ENCODE measurements around the gene MGME1. TPM values are rescaled to one million over a fixed set of nuclear protein-coding genes. Genes with fewer than 3 reads are reported as not detected.
"Not testable (repeated sequence)": the region's sequence is repeated elsewhere in the genome, so short reads cannot be mapped to it uniquely, and the experiment has no call there.

MGME1 gene
- polyA plus RNA-seq, 1 donor, result 16.5 TPM

- DNase-seq (ENCODE audit: low read depth), result not testable (repeated sequence)
Observed at GRCh38 chr20:17960400-17960885, 8.4 kb upstream of the MGME1 start.

GRCh38 chr20:17960927-17961586, 7.8 kb upstream of the MGME1 start:
- no peak for DNase-seq (ENCODE audit: low read depth)

DNA sequence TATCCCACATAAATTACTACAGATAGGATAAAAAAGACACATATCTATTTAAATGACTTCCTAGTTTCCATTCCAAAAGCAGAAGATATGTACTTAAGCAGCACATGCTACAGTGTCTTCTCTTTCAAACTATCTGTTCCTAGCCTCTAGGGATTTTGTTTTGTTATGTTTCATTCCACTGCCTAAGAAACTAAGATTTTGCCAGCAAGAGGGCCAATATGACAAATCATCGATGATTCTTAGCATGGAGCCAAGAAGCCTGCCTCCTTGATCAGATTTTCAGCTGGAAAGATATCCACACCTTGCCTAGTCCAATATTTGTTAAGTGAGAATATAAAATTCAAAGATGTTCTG, 7.3 kb upstream of the MGME1 start:
- DNase-seq (ENCODE audit: low read depth), result no peak

DNA sequence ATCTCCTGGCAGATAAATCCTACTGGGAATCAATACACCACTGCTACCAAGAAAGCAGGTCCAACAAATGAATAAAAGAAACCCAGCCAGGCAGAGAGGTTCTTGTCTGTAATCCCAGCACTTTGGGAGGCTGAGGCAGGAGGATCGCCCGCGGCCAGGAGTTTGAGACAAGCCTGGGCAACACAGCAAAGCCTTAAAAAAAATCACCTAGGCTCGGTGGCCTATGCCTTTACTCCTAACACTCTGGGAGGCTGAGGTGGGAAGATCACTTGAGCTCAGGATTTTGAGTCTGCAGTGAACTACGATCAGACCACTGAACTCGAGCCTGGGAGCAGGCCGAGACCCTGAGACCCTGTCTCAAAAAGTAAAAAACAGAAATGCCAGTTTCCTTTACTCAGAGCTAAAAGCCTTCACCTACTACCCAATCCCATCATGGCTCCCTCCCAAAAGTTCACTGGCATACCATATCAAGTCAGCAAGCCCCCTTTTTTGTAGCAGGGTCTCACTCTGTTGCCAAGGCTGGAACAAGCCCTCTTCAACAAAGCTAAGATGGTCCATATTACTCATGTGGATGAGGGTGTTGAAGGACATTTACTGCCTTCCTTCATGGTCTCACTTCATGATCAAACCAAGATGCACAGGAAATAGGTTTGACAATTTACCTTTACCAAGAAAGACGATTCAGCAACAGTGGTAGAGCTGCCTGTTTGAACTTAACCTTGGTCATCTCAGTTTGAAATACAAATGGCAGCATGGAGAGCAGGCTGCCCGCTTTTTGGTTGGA, 5.5 kb upstream of the MGME1 start:
- no peak for DNase-seq (ENCODE audit: low read depth)

DNA sequence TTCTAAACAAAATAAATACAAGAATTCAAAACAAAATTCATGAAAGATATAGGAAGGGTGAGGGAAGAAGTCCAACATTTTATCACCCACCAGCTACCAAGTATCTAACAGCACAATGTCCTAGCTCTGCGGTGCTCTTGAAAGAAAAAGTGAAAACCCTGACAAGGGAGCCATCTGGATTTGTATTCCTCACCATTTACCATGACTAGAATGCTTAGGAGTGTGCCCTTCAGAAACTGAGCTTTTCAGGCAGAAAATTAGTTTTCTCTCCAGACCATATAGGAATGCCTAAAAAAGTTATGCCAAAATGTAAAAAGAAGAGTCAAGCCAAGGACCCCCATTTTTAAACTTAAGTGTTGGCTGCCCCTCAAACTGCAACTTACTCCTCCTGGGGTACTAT, 4.7 kb upstream of the MGME1 start:
- no peak for DNase-seq (ENCODE audit: low read depth)

DNA sequence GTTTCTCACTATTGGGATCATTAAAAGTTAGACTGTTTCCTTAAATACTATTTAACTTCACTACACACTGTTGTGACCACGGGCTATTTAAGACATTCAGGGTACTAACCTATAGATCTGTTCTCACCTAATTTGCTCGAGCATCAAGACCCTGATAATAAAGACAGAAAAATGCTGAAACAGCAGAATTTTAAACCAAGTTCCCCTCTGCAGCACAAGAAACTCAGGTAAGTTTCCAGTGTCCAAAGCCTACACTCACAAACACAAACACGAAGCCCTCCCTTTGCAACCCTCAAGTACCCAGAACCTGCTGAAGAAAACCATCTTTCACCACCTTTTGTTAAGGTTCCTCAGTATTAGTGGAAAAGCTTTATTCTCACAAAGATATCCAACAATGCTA, 4.2 kb upstream of the MGME1 start:
- DNase-seq (ENCODE audit: low read depth), result no peak

GRCh38 chr20:17965042-17965697, 3.6 kb upstream of the MGME1 start:
- DNase-seq (ENCODE audit: low read depth), result no peak

- DNase-seq (ENCODE audit: low read depth), result no peak
Observed at GRCh38 chr20:17966432-17967310, 2.1 kb upstream of the MGME1 start.

DNA sequence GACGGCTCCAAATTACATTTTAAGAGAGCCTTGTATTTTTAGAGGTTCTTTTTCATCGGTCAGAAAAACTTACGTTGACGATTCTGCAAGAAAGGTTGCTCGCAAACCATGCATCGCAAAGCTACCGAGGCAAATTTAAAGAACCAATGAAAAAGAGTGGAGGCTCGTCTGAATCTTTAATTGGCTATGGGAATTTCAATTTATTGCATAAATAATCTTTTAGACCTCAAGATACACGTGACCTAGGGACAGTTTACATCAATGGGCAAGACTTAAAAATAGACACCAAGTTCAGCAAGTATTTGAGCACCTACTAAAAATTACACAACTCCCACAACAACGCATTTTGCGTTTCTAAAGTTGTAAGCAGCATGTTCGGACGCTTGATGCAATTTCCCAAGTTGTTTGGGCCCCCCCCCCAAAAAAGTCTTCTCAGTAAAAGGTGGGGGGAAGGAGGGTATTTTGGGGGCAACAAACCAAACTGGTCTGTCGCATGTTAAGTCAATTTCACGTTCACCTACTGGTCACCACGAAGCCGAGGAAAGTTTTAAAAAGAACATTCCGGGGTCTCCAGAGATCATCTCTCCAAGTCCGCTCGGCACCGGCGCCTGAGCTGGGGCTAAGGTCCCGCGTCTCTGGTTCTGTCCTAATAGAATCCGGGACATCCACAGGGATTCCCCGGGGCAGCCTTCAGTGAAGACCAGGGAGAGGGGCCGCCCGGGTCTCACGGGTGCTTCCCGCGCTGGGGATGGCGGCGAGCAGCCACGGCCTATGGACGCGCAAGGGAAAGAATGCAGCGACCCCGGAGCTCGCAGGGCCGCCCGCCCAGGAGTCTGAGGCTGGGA, 1.1 kb upstream of the MGME1 start:
- no peak for DNase-seq (ENCODE audit: low read depth)

DNA sequence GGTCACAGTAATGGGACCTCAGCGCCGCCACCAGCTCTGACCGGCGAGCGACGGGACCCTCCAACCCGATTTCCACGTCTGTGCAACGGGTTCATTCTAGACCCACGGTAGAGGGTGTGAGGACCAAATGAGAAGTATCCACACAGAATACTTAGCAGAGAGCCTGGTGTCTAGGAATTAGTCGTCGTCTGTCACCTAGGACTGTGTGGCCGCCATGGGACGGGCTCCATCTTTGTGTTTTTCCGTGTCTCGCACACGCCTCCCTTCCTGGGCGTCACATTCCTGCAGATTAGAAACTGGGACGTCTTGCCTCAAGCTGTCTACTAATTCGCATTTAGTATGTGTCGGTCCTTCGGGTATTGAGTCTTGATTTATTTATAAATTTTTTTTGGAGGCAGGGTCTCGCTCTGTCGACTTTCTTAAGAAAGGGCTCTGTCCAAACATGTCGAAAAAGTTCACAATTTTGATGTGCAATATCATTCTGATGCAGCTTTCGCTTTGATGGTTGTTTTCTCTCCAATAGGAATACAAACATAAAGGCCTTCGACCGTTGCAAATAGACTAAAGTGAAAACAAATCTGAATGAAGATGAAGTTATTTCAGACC, 563 bp downstream of the MGME1 start:
- DNase-seq (ENCODE audit: low read depth), result no peak

DNA sequence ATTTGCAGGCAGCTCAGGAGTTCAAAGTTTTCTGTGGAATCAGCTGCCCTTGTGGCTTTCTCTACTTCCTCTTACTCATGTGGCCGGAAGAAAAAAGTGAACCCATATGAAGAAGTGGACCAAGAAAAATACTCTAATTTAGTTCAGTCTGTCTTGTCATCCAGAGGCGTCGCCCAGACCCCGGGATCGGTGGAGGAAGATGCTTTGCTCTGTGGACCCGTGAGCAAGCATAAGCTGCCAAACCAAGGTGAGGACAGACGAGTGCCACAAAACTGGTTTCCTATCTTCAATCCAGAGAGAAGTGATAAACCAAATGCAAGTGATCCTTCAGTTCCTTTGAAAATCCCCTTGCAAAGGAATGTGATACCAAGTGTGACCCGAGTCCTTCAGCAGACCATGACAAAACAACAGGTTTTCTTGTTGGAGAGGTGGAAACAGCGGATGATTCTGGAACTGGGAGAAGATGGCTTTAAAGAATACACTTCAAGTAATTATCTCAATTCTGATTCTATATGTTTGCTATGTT, 1.1 kb downstream of the MGME1 start:
- DNase-seq (ENCODE audit: low read depth), result no peak

- no peak for DNase-seq (ENCODE audit: low read depth)
Observed at GRCh38 chr20:17971300-17972013, 2.6 kb downstream of the MGME1 start.

DNA sequence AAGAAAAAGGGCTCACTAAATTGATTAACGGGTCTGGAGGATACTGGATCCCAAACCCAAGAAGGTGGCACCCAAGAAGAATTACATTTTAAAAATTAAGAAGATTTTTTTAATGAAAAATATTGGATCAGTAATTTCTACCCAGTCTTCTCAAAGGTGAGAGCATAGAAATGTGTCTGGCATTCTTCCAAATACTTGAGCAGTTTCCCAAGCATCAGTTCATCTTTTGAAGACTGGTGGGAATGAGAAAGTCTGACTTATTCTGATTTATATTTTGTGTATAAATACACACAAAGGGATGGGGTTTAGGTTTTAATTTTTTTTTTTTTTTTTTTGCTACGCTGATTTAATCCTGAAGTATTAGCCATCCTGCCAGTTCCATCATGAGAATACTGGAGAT, 3.3 kb downstream of the MGME1 start:
- DNase-seq (ENCODE audit: low read depth), result no peak

DNA sequence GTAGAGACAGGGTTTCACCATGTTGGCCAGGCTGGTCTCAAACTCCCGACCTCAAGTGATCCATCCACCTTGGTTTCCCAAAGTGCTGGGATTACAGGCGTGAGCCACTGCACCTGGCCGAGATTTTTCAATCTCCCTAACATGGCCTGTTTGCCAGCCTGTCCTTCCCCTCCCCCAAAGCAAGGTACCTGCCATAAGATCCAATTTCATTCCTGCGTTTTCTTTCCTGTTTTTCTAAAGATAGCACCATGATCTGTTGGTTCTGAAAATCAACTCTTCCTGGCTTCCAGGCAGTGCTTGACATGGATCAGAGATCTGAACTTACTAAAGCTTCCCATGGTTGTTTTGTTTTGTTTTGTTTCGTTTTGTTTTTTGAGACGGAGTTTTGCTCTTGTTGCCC, 7.5 kb downstream of the MGME1 start:
- no peak for DNase-seq (ENCODE audit: low read depth)

DNA sequence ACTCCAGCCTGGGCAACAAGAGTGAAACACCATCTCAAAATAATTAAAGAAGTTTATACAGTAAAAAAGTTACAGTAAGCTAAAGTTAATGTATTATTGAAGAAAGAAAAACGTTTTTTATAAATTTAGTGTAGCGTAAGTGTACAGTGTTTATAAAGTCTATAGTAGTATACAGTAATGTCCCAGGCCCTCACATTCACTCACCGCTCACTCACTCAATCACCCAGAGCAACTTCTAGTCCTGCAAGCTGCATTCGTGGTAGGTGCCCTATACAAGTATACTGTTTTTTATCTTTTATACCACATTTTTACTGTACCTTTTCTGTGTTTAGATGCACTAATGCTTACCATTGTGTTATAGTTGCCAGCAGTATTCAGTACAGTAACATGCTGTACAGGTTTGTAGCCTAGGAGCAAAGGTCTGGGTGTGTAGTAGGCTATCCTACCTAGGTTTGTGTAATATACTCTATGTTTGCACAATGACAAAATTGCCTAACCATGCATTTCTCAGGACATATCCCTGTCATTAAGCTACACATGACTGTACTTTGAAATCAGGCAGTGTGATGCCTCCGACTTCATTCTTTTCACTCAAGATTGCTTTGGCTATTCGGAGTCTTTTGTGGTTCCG, 16.7 kb downstream of the MGME1 start:
- no peak for DNase-seq (ENCODE audit: low read depth)

DNA sequence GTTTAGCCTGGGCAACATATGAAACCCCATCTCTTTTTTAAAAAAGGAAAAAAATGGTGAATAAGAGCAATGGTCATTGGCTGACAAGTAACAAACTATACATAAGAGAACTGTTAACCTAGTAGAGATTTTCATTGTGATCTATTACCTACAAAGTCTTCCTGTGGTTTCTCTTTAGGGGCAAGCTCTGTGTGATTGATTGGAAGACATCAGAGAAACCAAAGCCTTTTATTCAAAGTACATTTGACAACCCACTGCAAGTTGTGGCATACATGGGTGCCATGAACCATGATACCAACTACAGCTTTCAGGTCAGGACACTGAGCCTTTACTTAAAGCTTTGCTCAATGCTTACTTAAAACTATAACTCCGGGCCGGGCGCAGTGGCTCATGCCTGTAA, 19.2 kb downstream of the MGME1 start:
- no peak for DNase-seq (ENCODE audit: low read depth)

GRCh38 chr20:17990278-17990972, 21.6 kb downstream of the MGME1 start:
- DNase-seq (ENCODE audit: low read depth), result no peak

GRCh38 chr20:17992224-17992637, 23.4 kb downstream of the MGME1 start:
- no peak for DNase-seq (ENCODE audit: low read depth)

Measured in forelimb muscle (tissue), 1 donor.